Hepatocyte (in vitro differentiated cells): ENCODE data around the gene OPA3.

Source experiments
- EZH2 ChIP-seq: fragments of 200-600 bp; sonication (generic); IDR thresholded peaks from 2 replicates; pipeline ENCODE4 v1.6.1; 2016; ENCODE audit warnings: antibody characterized with exemption, mild to moderate bottlenecking, borderline replicate concordance
- EZH2phosphoT487 ChIP-seq: fragments of 200-600 bp; sonication (generic); IDR thresholded peaks from one replicate; pipeline ENCODE4 v1.6.1; 2018; ENCODE audit warnings: antibody characterized with exemption, mild to moderate bottlenecking, low read depth, moderate library complexity; ENCODE audit not compliant: unreplicated experiment, severe bottlenecking
- TF ChIP-seq, protein P1 (sequence below): fragments of 200-600 bp; sonication (generic); IDR thresholded peaks from 2 replicates; pipeline ENCODE4 v1.5.1; 2016; ENCODE audit warnings: antibody characterized with exemption, mild to moderate bottlenecking; ENCODE audit not compliant: poor library complexity

DNA sequence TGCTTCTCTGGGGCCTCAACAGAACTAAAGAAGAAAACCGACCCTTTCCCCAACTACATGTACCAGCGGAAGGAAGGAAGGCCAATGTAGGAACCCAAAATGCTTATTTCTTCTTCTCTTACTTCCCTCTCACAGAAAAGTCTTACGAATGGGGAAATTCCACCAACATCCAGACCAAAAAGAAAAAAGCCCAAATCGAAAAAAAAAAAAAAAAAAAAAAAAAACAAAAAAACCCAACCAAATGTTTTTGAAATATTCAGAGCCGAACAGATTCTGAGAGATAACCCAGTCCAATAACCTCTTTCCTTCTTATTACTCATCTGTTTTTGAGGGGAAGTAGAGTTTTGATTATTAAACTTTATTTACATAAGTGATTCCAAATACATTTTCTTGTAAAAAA, 82.5 kb downstream of the OPA3 start:
- TF ChIP-seq, protein P1, sequence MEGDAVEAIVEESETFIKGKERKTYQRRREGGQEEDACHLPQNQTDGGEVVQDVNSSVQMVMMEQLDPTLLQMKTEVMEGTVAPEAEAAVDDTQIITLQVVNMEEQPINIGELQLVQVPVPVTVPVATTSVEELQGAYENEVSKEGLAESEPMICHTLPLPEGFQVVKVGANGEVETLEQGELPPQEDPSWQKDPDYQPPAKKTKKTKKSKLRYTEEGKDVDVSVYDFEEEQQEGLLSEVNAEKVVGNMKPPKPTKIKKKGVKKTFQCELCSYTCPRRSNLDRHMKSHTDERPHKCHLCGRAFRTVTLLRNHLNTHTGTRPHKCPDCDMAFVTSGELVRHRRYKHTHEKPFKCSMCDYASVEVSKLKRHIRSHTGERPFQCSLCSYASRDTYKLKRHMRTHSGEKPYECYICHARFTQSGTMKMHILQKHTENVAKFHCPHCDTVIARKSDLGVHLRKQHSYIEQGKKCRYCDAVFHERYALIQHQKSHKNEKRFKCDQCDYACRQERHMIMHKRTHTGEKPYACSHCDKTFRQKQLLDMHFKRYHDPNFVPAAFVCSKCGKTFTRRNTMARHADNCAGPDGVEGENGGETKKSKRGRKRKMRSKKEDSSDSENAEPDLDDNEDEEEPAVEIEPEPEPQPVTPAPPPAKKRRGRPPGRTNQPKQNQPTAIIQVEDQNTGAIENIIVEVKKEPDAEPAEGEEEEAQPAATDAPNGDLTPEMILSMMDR = no peak
- TF ChIP-seq EZH2 (no peak), EZH2phosphoT487 (no peak)
